NCI-H510A treated with DMSO at 0.1 percent for 48 hours (cell line): ENCODE measurements around the gene HSPA12A.

Experiments used
- DNase-seq: peaks from one replicate; lab custom pipeline; 2025; lab: John Stamatoyannopoulos, UW

The HSPA12A gene

DNA sequence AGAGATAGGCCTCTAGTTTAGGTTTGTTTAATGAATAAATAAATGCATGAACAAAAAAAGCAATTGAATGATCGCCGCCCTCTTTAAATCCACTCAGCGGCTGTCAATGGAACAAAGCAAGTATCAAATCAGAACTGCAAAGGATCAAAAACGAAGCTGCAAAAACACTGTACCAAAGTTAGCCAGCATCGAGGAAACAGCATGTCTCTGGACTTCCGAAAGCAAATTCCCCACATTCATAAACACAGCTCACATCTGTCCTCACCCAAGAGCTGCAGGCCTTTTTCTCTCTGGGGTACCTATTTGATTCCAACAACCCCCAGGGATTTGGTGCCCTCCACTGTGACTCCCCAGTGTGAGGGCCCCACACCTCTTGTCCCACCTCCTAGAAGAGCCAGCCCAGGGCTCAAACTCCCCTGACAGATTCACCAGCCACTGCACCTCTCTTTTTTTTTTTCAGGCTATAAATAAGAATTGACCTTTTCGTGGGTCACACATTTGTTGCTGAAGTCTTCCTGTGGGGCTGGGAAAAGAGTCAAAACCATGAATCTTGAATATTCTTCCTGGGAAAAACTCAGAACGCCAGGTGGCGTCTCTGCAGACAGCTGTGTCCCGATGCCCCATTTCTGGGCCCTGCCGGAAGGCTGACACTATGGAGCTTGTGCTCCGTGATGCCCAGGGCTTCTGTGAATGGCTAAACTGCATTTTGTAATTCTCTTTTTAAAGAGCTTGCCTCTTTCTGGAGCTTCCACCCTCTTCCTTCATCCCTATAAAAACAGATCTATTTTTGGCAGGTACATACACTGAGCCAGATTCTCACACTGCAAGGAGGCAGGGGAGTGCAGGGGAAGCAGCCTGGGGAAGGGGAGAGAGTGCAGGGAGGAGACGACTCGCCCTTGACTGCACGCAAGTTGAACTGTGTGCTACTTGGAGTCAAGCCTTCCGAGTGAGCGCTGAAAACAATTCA is 51.7 kb downstream of the HSPA12A start:
- no peak for DNase-seq

DNA sequence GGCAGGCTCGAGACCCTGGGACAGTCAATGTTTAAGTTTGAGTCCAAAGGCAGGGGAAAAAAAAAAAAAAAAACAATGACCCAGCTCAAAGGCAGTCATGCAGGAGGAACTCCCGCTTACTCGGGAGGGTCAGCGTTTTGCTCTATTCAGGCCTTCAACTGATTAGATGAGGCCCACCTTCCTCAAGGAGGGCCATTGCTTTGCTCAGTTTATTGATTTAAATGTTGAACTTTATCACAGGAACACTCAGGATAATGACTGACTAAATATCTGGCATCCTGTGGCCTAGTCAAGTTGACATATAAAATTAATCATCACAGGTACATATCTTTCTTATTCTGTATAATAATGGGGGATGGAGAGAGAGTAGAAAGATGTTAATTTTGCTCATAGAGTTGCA is 52.6 kb downstream of the HSPA12A start:
- no peak for DNase-seq

GRCh38 chr10:116688741-116689495 is 53.4 kb downstream of the HSPA12A start:
- no peak for DNase-seq

DNA sequence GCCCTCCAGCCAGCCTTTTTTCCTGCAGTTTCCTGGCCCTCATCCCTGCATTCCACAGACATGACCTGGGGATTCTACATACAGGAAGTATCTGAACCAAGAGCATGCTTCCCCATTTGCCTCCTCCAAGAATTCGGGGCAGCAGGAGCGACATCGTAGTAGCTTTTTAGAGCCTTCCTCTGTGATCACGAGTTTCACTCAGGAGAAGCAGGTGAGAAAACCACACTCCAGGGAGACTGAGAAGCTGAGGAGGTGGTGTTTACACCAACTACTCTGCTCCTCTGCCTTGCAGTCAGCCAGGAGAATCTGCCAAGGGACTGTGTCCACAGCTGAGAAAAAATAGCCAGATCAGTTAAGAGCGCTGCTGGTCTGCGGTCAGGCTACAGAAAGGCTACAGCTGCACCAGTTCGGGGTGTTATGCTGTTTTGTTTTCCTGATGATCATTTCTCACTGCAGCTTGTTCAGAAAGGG is 54.1 kb downstream of the HSPA12A start:
- no peak for DNase-seq

DNA sequence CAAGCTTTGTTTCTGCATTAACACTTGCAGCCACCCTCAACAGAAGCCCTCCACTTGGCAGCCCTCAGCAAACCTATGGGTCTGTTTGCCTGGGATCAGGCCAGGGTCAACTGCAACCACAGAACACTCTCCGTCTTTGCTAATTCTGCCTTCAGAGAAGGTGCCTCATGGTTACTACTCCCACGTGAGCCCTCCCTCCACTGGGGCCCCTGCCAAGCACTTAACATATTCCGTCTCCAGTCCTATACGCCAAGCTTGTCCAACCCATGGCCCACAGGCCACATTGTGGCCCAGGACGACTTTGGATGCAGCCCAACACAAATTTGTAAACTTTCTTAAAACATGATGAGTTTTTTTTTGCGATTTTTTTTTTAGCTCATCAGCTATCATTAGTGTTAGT is 54.7 kb downstream of the HSPA12A start:
- no peak for DNase-seq

DNA sequence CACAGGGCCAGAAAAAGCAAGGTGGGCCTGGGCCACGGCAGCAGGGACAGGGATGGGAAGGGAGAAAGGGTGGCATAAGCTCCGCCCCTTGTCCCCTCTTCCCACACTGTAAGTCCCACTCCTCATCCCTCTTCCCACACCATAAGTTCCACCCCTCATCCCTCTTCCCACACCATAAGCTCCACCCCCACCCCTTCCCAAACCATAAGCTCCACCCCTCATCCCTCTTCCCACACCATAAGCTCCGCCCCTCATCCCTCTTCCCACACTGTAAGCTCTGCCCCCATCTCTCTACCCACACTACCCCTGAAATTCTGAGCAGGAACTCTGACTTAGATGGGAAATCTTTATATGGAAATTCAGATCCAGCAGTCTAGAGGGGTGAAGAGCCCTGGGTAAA is 55.7 kb downstream of the HSPA12A start:
- DNase-seq: no peak

- no peak for DNase-seq
These were observed 56.6 kb downstream of the HSPA12A start for GRCh38 chr10:116685807-116686206.

DNA sequence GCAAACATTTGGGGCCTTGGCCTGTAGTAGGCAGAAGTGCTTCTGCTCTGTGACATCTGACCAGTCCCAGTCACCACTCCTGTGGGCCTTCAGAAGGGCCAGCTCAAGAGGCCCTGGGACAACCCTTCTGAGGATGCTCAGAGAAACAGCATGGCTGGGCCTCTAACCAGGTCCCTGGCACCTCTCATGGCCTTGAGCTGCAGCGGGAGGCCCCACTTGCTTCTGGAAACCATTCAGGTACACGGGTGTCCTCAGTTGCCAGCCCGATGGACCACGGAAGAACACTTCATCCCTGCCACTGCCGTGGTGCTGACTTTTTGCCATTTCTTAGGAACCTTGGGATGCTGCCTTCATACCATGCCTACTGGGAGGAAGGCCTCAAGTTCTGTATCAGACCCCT is 57.6 kb downstream of the HSPA12A start:
- DNase-seq: no peak

GRCh38 chr10:116683821-116684220 is 58.5 kb downstream of the HSPA12A start:
- no peak for DNase-seq

- DNase-seq: no peak
These were observed 59.2 kb downstream of the HSPA12A start for GRCh38 chr10:116683166-116683565.

GRCh38 chr10:116679351-116679750 is 63.0 kb downstream of the HSPA12A start:
- DNase-seq: peak; percentile 44

- DNase-seq: no peak
These were observed 65.7 kb downstream of the HSPA12A start for GRCh38 chr10:116676633-116677032.

- no peak for DNase-seq
These were observed 66.2 kb downstream of the HSPA12A start for GRCh38 chr10:116676118-116676517.

- DNase-seq: no peak
These were observed 67.4 kb downstream of the HSPA12A start for GRCh38 chr10:116674901-116675423.

GRCh38 chr10:116673866-116674265 is 68.5 kb downstream of the HSPA12A start:
- no peak for DNase-seq

GRCh38 chr10:116672891-116673290 is 69.5 kb downstream of the HSPA12A start:
- no peak for DNase-seq

DNA sequence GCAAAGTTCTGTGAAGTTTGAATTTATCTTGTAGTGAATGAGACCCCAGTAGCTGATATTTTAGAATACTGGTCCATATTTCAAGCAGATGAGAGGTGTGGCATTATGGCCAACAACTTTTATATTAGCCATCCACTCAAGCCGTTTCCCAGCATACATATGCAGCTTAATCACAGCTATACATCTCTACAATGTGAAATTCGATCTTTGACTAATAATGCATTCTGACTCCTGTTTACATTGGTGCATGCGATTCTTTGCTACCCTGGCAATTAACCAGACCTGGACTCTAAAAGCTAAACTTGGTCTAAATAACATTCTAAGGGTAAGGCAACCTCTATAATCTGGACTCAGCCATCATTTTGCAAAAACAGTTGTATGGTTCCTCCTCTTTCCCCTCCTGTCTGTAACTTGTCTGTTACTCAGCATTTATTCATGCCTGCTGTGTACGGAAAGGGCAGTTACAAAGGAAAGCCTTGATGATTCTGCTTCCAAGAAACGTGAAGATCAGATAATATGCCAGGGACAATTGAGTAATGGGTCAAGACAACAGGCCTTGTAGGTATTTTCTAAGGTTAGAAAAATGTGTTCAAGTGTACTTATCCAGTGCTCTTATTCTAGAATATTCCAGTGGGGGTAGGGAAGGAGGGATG is 71.0 kb downstream of the HSPA12A start:
- peak; percentile 24 for DNase-seq

DNA sequence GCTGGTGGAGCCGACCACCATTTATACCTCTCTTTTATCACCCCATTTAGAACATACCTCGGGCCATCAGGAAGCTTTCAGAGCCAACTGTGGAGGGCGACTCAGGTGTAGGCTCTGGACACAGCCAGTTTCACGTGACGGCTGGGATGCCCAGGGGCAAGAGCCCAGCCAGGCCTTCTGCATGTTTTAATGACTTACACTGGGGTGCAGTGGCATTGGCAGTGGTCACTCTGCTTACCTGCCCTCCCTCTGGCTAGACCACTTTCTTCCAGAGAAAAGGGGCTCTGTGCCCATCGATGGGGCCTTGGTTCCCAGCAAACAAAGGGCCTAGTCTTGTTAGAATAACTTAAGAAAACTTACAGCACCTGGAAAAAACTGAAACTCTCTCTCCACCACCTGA is 71.7 kb downstream of the HSPA12A start:
- DNase-seq: no peak

DNA sequence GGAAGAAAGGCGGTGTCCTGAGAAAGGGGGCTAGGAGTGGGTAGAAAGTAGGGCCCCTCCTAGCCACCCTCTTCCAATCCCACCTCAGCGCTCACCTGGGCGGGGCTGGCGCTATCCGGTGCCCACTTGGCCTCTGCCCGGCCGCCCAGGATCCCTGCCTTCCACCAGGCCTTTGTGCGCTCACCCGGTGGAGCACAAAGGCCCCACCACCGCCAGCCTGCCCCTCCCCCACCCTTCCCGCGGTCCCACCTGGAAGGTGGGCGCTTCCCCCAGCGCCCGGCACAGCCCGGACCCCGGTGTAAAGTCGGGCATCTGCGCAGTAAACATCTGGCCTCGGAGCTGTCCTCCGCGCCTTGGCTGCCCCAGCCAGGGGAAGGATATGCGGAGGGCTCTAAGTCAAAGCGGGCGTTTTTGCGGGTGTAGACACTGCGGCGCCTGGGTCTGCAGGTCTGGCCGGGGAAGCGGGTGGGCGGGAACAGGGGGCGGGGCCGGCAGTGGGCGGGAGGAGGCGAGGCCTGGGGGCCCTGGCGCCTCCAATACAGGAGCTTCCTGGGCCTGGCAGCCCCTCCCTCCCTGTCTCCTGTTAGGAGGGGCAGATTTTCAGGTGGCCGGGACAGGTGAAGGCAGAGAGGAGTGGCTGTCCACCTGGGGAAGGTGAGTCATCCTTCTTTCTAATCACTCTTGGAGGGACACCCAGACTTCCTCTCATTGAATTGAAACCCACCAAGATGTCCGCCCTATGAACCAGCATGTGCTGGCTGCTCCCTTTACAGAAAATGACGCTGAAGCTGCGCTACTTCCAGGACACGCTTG is 72.3 kb downstream of the HSPA12A start:
- no peak for DNase-seq

- DNase-seq: no peak
These were observed 73.3 kb downstream of the HSPA12A start for GRCh38 chr10:116669080-116669479.

DNA sequence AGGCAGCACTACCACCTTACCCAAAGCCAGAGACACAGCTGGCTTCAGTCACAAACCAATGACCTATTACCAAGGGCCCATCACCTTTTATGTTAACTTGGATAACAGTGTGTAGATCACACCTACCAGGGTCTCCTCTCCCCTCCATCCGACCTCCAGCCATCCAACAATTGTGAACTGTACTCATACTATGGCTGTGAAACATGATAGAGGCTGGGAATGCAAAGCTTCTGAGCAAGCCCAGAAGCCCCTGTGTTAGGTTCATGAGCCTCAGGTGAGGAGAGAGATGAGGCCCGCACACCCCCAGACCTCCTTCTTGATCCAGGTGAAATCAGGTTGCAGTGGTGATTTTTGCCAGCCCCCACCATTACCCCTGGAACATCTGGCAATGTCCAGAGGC is 73.9 kb downstream of the HSPA12A start:
- no peak for DNase-seq
